SJSA1 (cell line): Measurements from ENCODE around the gene GBX1. TPM values are rescaled to one million over a fixed set of nuclear protein-coding genes. Genes with fewer than 3 reads are reported as not detected.

Source experiments
- DNase-seq, 2 experiments: peaks; one replicate each; pipeline ENCODE4 v3.0.0-alpha.2; 2015 to 2020; ENCODE audit warnings: low spot score in 2 of 2, low read depth in 1 of 2
- H3K27ac ChIP-seq: fragments of 250-450 bp; sonication (Bioruptor Pico); 2 replicates; pipeline ENCODE4 v1.5.1; 2020; ENCODE audit warnings: mild to moderate bottlenecking, moderate library complexity
- H3K27me3 ChIP-seq: fragments of 250-450 bp; sonication (Bioruptor Pico); replicated peaks from 2 replicates; pipeline ENCODE4 v1.5.1; 2020; ENCODE audit warnings: mild to moderate bottlenecking, moderate library complexity
- H3K36me3 ChIP-seq: fragments of 250-450 bp; sonication (Bioruptor Pico); 2 replicates; pipeline ENCODE4 v1.5.1; 2020; ENCODE audit warnings: mild to moderate bottlenecking
- H3K4me1 ChIP-seq: fragments of 250-450 bp; sonication (Bioruptor Pico); replicated peaks from 2 replicates; pipeline ENCODE4 v1.6.1; 2021; ENCODE audit warnings: mild to moderate bottlenecking
- H3K4me3 ChIP-seq: fragments of 250-450 bp; sonication (Bioruptor Pico); 2 replicates; pipeline ENCODE4 v1.5.1; 2020; ENCODE audit warnings: mild to moderate bottlenecking
- H3K9me3 ChIP-seq: fragments of 250-450 bp; sonication (Bioruptor Pico); replicated peaks from 2 replicates; pipeline ENCODE4 v1.5.1; 2020; ENCODE audit warnings: mild to moderate bottlenecking
- total RNA-seq: library from RNA; depleted of rRNA; stranded (reverse); fragments of >200 nt; shearing (Covaris generic); gene quantifications from 2 replicates; pipeline ENCODE4 v1.2.3, GENCODE V29; 2014; rRNA removed

The GBX1 gene
- not detected in 2 replicates for total RNA-seq

- H3K36me3 ChIP-seq: no peaks in the 10 kb centered on the region
- peaks cover 15% of the 10 kb centered on the region for H3K4me1 ChIP-seq
- DNase-seq: no peak
- H3K27me3 ChIP-seq: peaks cover 81% of the 10 kb centered on the region
- peaks cover 4% of the 10 kb centered on the region for H3K9me3 ChIP-seq
- no peak within 1 kb of the TSS for H3K27ac ChIP-seq
- H3K4me3 ChIP-seq: peak within 1 kb of the TSS; percentile 9; the same call in 1 of the 2 replicates
These were observed at the start of gene GBX1 for GRCh38 chr7:151167197-151167961. Gene GBX1 (minus strand): TSS chr7:151167694. CDS start chr7:151167548, 146 bp downstream.

GRCh38 chr7:151215396-151215795 lies 47.9 kb upstream of the GBX1 start:
- Histone ChIP-seq H3K9me3 (no peaks in the 10 kb centered on the region), H3K27ac (no peak overlapping the region), H3K36me3 (peaks cover 66% of the 10 kb centered on the region), H3K4me3 (no peak overlapping the region), H3K27me3 (no peaks in the 10 kb centered on the region), H3K4me1 (no peaks in the 10 kb centered on the region)
- no peak for DNase-seq

- Histone ChIP-seq H3K27ac (no peak overlapping the region), H3K4me1 (no peaks in the 10 kb centered on the region), H3K36me3 (peaks cover 56% of the 10 kb centered on the region), H3K27me3 (no peaks in the 10 kb centered on the region), H3K9me3 (no peaks in the 10 kb centered on the region), H3K4me3 (no peak overlapping the region)
- no peak for DNase-seq
These were observed 46.3 kb upstream of the GBX1 start for GRCh38 chr7:151213826-151214225.

GRCh38 chr7:151212626-151213025 lies 45.1 kb upstream of the GBX1 start:
- H3K4me3 ChIP-seq: no peak overlapping the region
- H3K27ac ChIP-seq: no peak overlapping the region
- no peaks in the 10 kb centered on the region for H3K9me3 ChIP-seq
- no peak for DNase-seq
- peaks cover 45% of the 10 kb centered on the region for H3K36me3 ChIP-seq
- H3K4me1 ChIP-seq: no peaks in the 10 kb centered on the region
- no peaks in the 10 kb centered on the region for H3K27me3 ChIP-seq

DNA sequence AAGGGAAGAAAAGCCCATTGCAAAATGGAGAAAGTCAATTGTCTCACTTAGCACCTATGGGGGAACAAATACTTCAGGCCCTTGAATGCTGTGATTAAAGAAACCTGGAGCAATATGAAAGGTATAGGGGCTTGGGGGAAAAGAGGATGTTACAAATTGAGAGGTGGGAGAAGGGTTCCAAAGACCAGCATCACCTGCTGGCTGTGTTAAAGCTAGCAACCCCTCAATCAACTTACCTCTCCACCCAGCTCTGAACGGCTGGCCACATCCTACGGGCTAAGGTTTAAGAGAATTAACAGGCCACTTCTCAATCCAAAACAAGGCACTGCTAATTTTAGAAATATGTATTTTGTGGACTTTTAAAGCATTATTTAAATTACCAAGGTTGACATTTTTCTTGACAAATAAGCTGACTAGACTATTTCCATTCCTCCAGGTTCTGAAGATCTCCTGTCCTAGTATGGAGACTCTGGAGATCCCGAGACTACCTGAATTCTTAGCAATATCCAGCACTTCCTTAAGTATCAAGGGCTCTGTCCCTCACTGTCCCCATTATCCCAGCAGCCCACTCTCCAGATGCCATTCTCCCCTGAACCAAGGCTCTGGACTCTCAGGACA lies 43.8 kb upstream of the GBX1 start:
- H3K36me3 ChIP-seq: peaks cover 36% of the 10 kb centered on the region
- DNase-seq: no peak
- H3K4me3 ChIP-seq: no peak overlapping the region
- no peaks in the 10 kb centered on the region for H3K9me3 ChIP-seq
- H3K27ac ChIP-seq: no peak overlapping the region
- H3K4me1 ChIP-seq: no peaks in the 10 kb centered on the region
- H3K27me3 ChIP-seq: 0 out of 2 replicates have a peak, but pooled peaks cover 5% of the 10 kb centered on the region

DNA sequence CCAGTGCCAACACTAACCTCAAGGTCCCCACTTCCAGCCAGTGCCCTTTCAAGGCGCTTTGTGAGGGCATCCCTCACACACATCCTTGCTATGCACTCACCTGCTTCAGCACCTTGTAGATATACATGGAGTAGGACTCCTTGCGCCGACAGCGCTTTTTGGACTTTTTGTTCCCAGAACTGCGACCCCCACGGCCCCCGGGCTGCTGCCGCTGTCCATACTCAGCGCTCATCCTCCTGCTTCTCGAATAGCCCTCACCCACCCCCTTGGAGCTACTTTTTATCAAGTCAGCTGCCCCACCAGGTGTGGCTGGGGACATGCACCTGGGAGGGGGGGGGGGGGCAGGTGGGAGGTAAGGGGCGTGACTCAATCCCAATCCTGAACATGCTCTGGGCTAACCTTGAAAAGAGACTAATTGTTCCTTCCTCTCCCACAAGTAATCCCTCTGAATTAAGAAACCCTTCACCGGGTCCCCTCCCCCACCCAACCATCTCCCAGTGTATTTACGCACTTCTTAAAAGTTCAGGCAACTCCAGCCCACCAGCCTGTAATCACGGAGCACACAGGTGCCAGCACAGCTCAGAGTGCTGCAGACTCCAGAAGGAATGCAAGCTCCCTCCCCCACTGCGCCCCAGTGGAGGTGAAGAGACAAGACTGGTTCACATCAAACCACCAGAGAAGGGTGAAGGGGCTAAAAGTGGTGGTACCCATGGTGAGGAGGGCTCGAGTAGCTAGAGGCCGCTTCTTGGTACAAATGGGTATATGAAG lies 42.8 kb upstream of the GBX1 start, which contains the start of gene H2BK1:
TSS of gene H2BK1 (minus strand) at position 402 of the 768 bp plus-strand sequence. CDS start at position 232, 170 bp downstream.
- Histone ChIP-seq H3K4me1 (no peaks in the 10 kb centered on the region), H3K27ac (no peak within 1 kb of the TSS), H3K27me3 (0 out of 2 replicates have a peak, but pooled peaks cover 5% of the 10 kb centered on the region), H3K36me3 (peaks cover 26% of the 10 kb centered on the region), H3K9me3 (no peaks in the 10 kb centered on the region), H3K4me3 (no peak within 1 kb of the TSS)
- no peak for DNase-seq

GRCh38 chr7:151209588-151209987 lies 42.1 kb upstream of the GBX1 start:
- H3K4me1 ChIP-seq: no peaks in the 10 kb centered on the region
- H3K36me3 ChIP-seq: peaks cover 19% of the 10 kb centered on the region
- H3K4me3 ChIP-seq: no peak overlapping the region
- H3K27me3 ChIP-seq: 0 out of 2 replicates have a peak, but pooled peaks cover 5% of the 10 kb centered on the region
- no peak for DNase-seq
- no peaks in the 10 kb centered on the region for H3K9me3 ChIP-seq
- no peak overlapping the region for H3K27ac ChIP-seq

DNA sequence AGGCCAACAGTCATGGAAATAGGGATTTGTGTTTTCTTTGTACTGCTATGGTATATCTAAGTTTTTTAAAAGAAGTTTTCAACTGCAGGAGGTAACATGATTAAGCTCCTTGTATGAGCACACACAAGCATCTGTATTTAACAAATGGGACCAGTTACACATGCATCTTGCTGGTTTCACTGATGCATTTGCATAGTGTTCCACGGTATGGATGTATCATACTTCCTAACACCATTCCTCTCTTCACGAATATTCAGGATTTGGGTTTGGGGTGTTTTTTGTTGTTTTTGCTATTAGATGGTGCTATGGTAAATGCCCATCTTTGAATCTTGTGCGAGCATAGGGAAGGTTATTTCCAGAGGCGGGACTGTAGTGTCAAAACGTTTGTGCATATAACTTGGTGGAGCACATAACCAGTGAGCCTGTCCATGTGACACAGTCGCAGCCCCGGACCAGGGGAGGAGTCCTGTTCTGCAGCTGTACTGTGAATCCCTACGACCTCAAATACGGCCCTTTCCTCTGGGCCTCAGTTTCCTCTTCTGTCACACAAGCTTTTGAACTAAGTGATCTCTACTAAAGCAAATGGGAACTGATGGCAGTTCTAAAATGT lies 40.9 kb upstream of the GBX1 start:
- peaks cover 10% of the 10 kb centered on the region for H3K36me3 ChIP-seq
- H3K4me3 ChIP-seq: no peak overlapping the region
- H3K27ac ChIP-seq: no peak overlapping the region
- H3K27me3 ChIP-seq: peaks cover 11% of the 10 kb centered on the region; the same call in 1 of the 2 replicates
- DNase-seq: no peak
- H3K4me1 ChIP-seq: no peaks in the 10 kb centered on the region
- H3K9me3 ChIP-seq: no peaks in the 10 kb centered on the region

DNA sequence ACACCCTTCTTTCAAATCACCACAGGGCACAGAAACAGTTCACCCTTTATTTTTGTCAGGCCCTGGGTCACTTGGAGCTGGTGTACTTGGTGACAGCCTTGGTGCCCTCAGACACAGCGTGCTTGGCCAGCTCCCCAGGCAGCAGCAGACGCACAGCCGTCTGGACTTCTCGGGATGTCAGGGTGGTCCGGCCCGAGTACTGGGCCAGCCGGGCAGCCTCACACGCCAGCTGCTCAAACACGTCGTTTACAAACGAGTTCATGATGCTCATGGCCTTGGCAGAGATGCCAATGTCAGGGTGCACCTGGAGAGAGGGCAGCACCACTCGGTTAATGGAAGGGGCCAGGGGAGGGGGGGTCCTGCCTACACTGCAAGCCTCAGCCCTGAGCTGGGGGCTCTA lies 40.3 kb upstream of the GBX1 start:
- no peaks in the 10 kb centered on the region for H3K4me1 ChIP-seq
- H3K9me3 ChIP-seq: no peaks in the 10 kb centered on the region
- H3K27ac ChIP-seq: no peak overlapping the region
- peaks cover 13% of the 10 kb centered on the region; the same call in 1 of the 2 replicates for H3K27me3 ChIP-seq
- DNase-seq: no peak
- peaks cover 5% of the 10 kb centered on the region for H3K36me3 ChIP-seq
- no peak overlapping the region for H3K4me3 ChIP-seq

GRCh38 chr7:151207315-151207714 lies 39.8 kb upstream of the GBX1 start:
- DNase-seq: no peak
- H3K4me3 ChIP-seq: no peak overlapping the region
- H3K27me3 ChIP-seq: peaks cover 14% of the 10 kb centered on the region
- no peak overlapping the region for H3K27ac ChIP-seq
- no peaks in the 10 kb centered on the region for H3K4me1 ChIP-seq
- H3K36me3 ChIP-seq: no peaks in the 10 kb centered on the region
- no peaks in the 10 kb centered on the region for H3K9me3 ChIP-seq

DNA sequence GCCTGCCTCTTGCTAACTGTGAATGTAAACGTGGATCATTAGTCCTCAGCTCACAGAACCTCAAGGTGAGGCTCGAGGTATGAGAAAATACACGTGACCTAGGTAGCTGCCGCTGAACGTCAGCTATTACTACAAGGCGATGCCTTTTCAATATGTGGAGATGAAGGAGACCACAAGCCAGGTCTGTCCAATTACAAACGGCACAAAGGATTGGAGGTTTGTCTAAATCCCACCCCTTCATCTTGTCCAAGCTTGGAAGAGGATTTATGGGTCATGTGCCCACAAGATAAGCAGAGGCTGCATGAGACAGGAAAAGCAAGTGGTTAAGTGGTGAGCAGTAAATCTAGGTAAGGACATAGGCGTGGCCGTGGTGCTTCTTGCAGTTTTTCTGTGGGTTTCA lies 39.4 kb upstream of the GBX1 start:
- peaks cover 18% of the 10 kb centered on the region for H3K27me3 ChIP-seq
- H3K4me1 ChIP-seq: no peaks in the 10 kb centered on the region
- no peak overlapping the region for H3K4me3 ChIP-seq
- DNase-seq: no peak
- no peak overlapping the region for H3K27ac ChIP-seq
- H3K36me3 ChIP-seq: no peaks in the 10 kb centered on the region
- no peaks in the 10 kb centered on the region for H3K9me3 ChIP-seq

- Histone ChIP-seq H3K27ac (no peak overlapping the region), H3K4me1 (no peaks in the 10 kb centered on the region), H3K4me3 (no peak overlapping the region), H3K9me3 (no peaks in the 10 kb centered on the region), H3K36me3 (no peaks in the 10 kb centered on the region), H3K27me3 (peaks cover 21% of the 10 kb centered on the region)
- no peak for DNase-seq
These were observed 38.2 kb upstream of the GBX1 start for GRCh38 chr7:151205730-151206129.

GRCh38 chr7:151204383-151205032 lies 37.0 kb upstream of the GBX1 start:
- peaks cover 21% of the 10 kb centered on the region for H3K27me3 ChIP-seq
- no peak overlapping the region for H3K4me3 ChIP-seq
- no peak overlapping the region for H3K27ac ChIP-seq
- H3K36me3 ChIP-seq: no peaks in the 10 kb centered on the region
- DNase-seq: no peak
- no peaks in the 10 kb centered on the region for H3K9me3 ChIP-seq
- no peaks in the 10 kb centered on the region for H3K4me1 ChIP-seq
